ENCODE data around the gene KCNK15.

DNA sequence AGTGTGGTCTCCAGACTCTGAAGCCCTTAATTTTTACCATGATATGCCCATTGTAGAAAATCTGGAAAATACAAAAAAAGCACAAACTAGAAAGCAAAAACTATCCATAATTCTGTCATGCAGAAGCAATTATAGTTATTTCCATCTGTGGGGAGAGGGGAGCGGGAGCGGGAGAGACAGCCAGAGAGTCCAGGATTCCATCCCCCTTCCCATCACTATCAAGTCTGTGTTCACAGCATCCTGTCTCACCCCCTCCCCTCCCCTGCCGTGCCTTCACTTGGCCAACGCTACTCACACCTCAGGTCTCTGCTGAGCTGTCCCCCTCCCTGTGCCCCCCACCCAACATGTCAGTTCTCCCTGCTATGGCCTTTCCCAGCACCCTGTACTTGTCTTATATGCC, 50.2 kb downstream of the KCNK15 start:
- TF ChIP-seq CTCF (IDR thresholded peaks at IDR 0.05; ENCODE audit: low read depth, low read length) (no peak), EZH2phosphoT487 (IDR thresholded peaks at IDR 0.05; ENCODE audit: low read depth) (no peak)

All from OCI-LY3 (cell line).